Hepatocyte (in vitro differentiated cells): ENCODE measurements around the gene BRINP2. TPM values are rescaled to one million over a fixed set of nuclear protein-coding genes. Genes with fewer than 3 reads are reported as not detected.

Experiments
- DNase-seq: peaks from one replicate; pipeline ENCODE4 v3.0.0-alpha.2; 2016; ENCODE audit warnings: low spot score
- H2AFZ ChIP-seq: fragments of 200-600 bp; sonication (generic); 2 replicates; pipeline ENCODE4 v1.6.0; 2016; ENCODE audit warnings: antibody characterized with exemption, mild to moderate bottlenecking
- H3K27ac ChIP-seq: fragments of 200-600 bp; sonication (generic); 2 replicates; pipeline ENCODE4 v1.5.1; 2016; ENCODE audit warnings: mild to moderate bottlenecking
- H3K27me3 ChIP-seq: fragments of 200-600 bp; sonication (generic); 2 replicates; pipeline ENCODE4 v1.6.1; 2016
- H3K36me3 ChIP-seq: fragments of 200-600 bp; sonication (generic); replicated peaks from 2 replicates; pipeline ENCODE4 v1.5.1; 2016; ENCODE audit warnings: low read depth; ENCODE audit not compliant: insufficient read depth
- H3K4me1 ChIP-seq: fragments of 200-600 bp; sonication (generic); 2 replicates; pipeline ENCODE4 v1.5.1; 2016; ENCODE audit warnings: mild to moderate bottlenecking, moderate library complexity; ENCODE audit not compliant: insufficient read depth
- H3K4me2 ChIP-seq: fragments of 200-600 bp; sonication (generic); 2 replicates; pipeline ENCODE4 v1.6.0; 2016
- H3K4me3 ChIP-seq: fragments of 200-600 bp; sonication (generic); 2 replicates; pipeline ENCODE4 v1.5.1; 2016; ENCODE audit warnings: mild to moderate bottlenecking
- H3K79me2 ChIP-seq: fragments of 200-600 bp; sonication (generic); 2 replicates; pipeline ENCODE4 v1.6.0; 2017; ENCODE audit warnings: mild to moderate bottlenecking
- H3K9me2 ChIP-seq: fragments of 200-600 bp; sonication (generic); replicated peaks from 2 replicates; pipeline ENCODE4 v1.6.0; 2017; ENCODE audit warnings: mild to moderate bottlenecking; ENCODE audit not compliant: insufficient read depth
- H3K9me3 ChIP-seq: fragments of 200-600 bp; sonication (generic); 2 replicates; pipeline ENCODE4 v1.5.1; 2016; ENCODE audit warnings: low read depth, mild to moderate bottlenecking
- H4K20me1 ChIP-seq: fragments of 200-600 bp; sonication (generic); 2 replicates; pipeline ENCODE4 v1.6.0; 2016; ENCODE audit warnings: mild to moderate bottlenecking; ENCODE audit not compliant: insufficient read depth, poor library complexity, severe bottlenecking
- EZH2 ChIP-seq: fragments of 200-600 bp; sonication (generic); IDR thresholded peaks from 2 replicates; pipeline ENCODE4 v1.6.1; 2016; ENCODE audit warnings: antibody characterized with exemption, mild to moderate bottlenecking, borderline replicate concordance
- EZH2phosphoT487 ChIP-seq: fragments of 200-600 bp; sonication (generic); IDR thresholded peaks from one replicate; pipeline ENCODE4 v1.6.1; 2018; ENCODE audit warnings: antibody characterized with exemption, mild to moderate bottlenecking, low read depth, moderate library complexity; ENCODE audit not compliant: unreplicated experiment, severe bottlenecking
- WGBS: methylation state at CpG from one replicate; pipeline ENCODE4 v1.1.6; 2016; ENCODE audit warnings: low lambda C conversion rate; ENCODE audit errors: missing lambda C conversion rate; 5-methylcytosine and 5-hydroxymethylcytosine counted together
- polyA plus RNA-seq: library from polyadenylated mRNA; unstranded; fragments of >200 nt; fragmentation: Nextera tagmentation; extraction: Ambion mirVana; gene quantifications from 2 replicates; pipeline ENCODE4 v1.2.1, GENCODE V29; 2016
- total RNA-seq: library from RNA; depleted of rRNA; stranded (reverse); fragments of >200 nt; gene quantifications from 2 replicates; pipeline ENCODE4 v1.2.3, GENCODE V29; 2014
- TF ChIP-seq, protein P1 (sequence below): fragments of 200-600 bp; sonication (generic); IDR thresholded peaks from 2 replicates; pipeline ENCODE4 v1.5.1; 2016; ENCODE audit warnings: antibody characterized with exemption, mild to moderate bottlenecking; ENCODE audit not compliant: poor library complexity

The BRINP2 gene
- total and polyA plus RNA-seq, 2 experiments from 2014 or later: 1.5 TPM; not detected in 1

GRCh38 chr1:177256153-177257075 is 85.7 kb downstream of the BRINP2 start:
- Histone ChIP-seq H3K36me3 (no peaks in the 10 kb centered on the region), H3K9me3 (no peaks in the 10 kb centered on the region), H3K27ac (no peak overlapping the region), H3K4me3 (no peak overlapping the region), H3K4me2 (no peak overlapping the region), H3K79me2 (no peaks in the 10 kb centered on the region), H3K9me2 (no peaks in the 10 kb centered on the region), H3K27me3 (no peaks in the 10 kb centered on the region), H2AFZ (no peak overlapping the region), H4K20me1 (no peaks in the 10 kb centered on the region), H3K4me1 (no peaks in the 10 kb centered on the region)
- TF ChIP-seq, protein P1, sequence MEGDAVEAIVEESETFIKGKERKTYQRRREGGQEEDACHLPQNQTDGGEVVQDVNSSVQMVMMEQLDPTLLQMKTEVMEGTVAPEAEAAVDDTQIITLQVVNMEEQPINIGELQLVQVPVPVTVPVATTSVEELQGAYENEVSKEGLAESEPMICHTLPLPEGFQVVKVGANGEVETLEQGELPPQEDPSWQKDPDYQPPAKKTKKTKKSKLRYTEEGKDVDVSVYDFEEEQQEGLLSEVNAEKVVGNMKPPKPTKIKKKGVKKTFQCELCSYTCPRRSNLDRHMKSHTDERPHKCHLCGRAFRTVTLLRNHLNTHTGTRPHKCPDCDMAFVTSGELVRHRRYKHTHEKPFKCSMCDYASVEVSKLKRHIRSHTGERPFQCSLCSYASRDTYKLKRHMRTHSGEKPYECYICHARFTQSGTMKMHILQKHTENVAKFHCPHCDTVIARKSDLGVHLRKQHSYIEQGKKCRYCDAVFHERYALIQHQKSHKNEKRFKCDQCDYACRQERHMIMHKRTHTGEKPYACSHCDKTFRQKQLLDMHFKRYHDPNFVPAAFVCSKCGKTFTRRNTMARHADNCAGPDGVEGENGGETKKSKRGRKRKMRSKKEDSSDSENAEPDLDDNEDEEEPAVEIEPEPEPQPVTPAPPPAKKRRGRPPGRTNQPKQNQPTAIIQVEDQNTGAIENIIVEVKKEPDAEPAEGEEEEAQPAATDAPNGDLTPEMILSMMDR: peak; percentile 44
- TF ChIP-seq EZH2: no peak
- WGBS: 26% methylated on average over 20 of the region's 20 CpGs
- DNase-seq: peak; percentile 67

DNA sequence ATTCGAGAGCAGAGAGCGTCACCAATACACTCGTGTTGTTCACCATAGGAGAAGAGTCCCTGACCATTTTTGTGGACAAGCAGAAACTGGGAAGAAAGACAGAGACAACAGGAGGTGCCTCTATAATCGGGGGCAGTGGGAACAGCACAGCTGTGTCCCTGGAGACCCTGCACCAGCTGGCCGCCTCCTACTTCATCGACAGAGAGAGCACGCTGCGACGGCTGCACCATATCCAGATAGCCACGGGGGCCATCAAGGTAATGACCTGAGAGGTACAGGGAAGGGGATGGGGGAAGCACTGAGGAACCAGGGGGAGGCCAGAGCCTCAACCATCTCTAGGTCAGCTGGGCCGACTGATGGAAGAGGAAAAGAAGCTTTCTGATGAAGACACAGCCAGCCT is 86.4 kb downstream of the BRINP2 start:
- WGBS: 91% methylated on average over 11 of the region's 11 CpGs
- H4K20me1 ChIP-seq: no peaks in the 10 kb centered on the region
- H2AFZ ChIP-seq: no peak overlapping the region

GRCh38 chr1:177257576-177257975 is 86.8 kb downstream of the BRINP2 start:
- no peak for TF ChIP-seq EZH2phosphoT487
- TF ChIP-seq EZH2: no peak
- TF ChIP-seq, protein P1: no peak
- Histone ChIP-seq H3K36me3 (no peaks in the 10 kb centered on the region), H3K4me2 (no peak overlapping the region), H3K9me2 (no peaks in the 10 kb centered on the region), H3K27ac (no peak overlapping the region), H3K4me1 (no peaks in the 10 kb centered on the region), H2AFZ (no peak overlapping the region), H3K9me3 (no peaks in the 10 kb centered on the region), H3K79me2 (no peaks in the 10 kb centered on the region), H4K20me1 (no peaks in the 10 kb centered on the region), H3K27me3 (no peaks in the 10 kb centered on the region), H3K4me3 (no peak overlapping the region)
- peak; percentile 22 for DNase-seq
- 55% methylated on average over 4 of the region's 4 CpGs for WGBS

More for the DNA sequence above, 86.4 kb downstream of the BRINP2 start:
- Histone ChIP-seq H3K9me2 (no peaks in the 10 kb centered on the region), H3K36me3 (no peaks in the 10 kb centered on the region), H3K4me2 (no peak overlapping the region), H3K9me3 (no peaks in the 10 kb centered on the region), H3K27ac (no peak overlapping the region), H3K4me3 (no peak overlapping the region), H3K27me3 (no peaks in the 10 kb centered on the region), H3K4me1 (no peaks in the 10 kb centered on the region), H3K79me2 (no peaks in the 10 kb centered on the region)
- no peak for TF ChIP-seq EZH2
- DNase-seq: no peak

- Histone ChIP-seq H3K9me3 (no peaks in the 10 kb centered on the region), H4K20me1 (no peaks in the 10 kb centered on the region), H2AFZ (no peak overlapping the region), H3K27ac (no peak overlapping the region), H3K9me2 (no peaks in the 10 kb centered on the region), H3K36me3 (no peaks in the 10 kb centered on the region), H3K4me1 (peaks cover 12% of the 10 kb centered on the region), H3K79me2 (no peaks in the 10 kb centered on the region), H3K4me2 (no peak overlapping the region), H3K4me3 (no peak overlapping the region), H3K27me3 (no peaks in the 10 kb centered on the region)
- no peak for DNase-seq
- 91% methylated on average over 1 of the region's 1 CpG for WGBS
- TF ChIP-seq EZH2phosphoT487 (no peak), EZH2 (no peak)
- TF ChIP-seq, protein P1: no peak
Observed at GRCh38 chr1:177270863-177271262, 100.1 kb downstream of the BRINP2 start.
